DND-41 (cell line): Measurements from ENCODE around the gene ZNRF4.

Source experiments
- ATAC-seq: fragments of 200-7000 bp; cut with Tn5 transposase; 3 replicates; pipeline ENCODE4 v1.9.1; 2021; ENCODE audit warnings: low read depth; ENCODE audit not compliant: insufficient read depth
- DNase-seq: peaks from one replicate; pipeline ENCODE4 v3.0.0-alpha.2; 2020
- H2AFZ ChIP-seq: 2 replicates; pipeline ENCODE4 v1.6.0; 2012; ENCODE audit warnings: low read depth, low read length
- H3K27ac ChIP-seq: 2 replicates; pipeline ENCODE4 v1.5.1; 2012; ENCODE audit warnings: low read length, inconsistent platforms
- H3K27me3 ChIP-seq: fragments of 200-600 bp; sonication (generic); 2 replicates; pipeline ENCODE4 v1.6.0; 2012; ENCODE audit warnings: low read length, mild to moderate bottlenecking, inconsistent platforms; ENCODE audit not compliant: insufficient read depth, poor library complexity
- H3K36me3 ChIP-seq: 2 replicates; pipeline ENCODE4 v1.5.1; 2012; ENCODE audit warnings: low read length, inconsistent platforms; ENCODE audit not compliant: insufficient read depth
- H3K4me1 ChIP-seq: 2 replicates; pipeline ENCODE4 v1.5.1; 2012; ENCODE audit warnings: mild to moderate bottlenecking, low read length; ENCODE audit not compliant: insufficient read depth
- H3K4me2 ChIP-seq: 2 replicates; pipeline ENCODE4 v1.6.0; 2012; ENCODE audit warnings: mild to moderate bottlenecking, moderate library complexity, low read length, inconsistent platforms; ENCODE audit not compliant: insufficient read depth
- H3K4me3 ChIP-seq, 2 experiments: fragments of 200-600 bp in 1 of 2; shearing (Covaris generic) in 1 of 2; 2 replicates each; pipeline ENCODE4 v1.5.1; 2012 to 2016; ENCODE audit warnings: inconsistent platforms in 2 of 2, low read length in 2 of 2, mild to moderate bottlenecking in 2 of 2, low read depth in 1 of 2, moderate library complexity in 1 of 2
- H3K79me2 ChIP-seq: 2 replicates; pipeline ENCODE4 v1.6.0; 2012; ENCODE audit warnings: low read length, inconsistent platforms; ENCODE audit not compliant: insufficient read depth
- H3K9ac ChIP-seq: 2 replicates; pipeline ENCODE4 v1.6.0; 2012; ENCODE audit warnings: low read depth, mild to moderate bottlenecking, inconsistent platforms, low read length, moderate library complexity
- H3K9me3 ChIP-seq: 2 replicates; pipeline ENCODE4 v1.5.1; 2012; ENCODE audit warnings: low read length, moderate library complexity, mild to moderate bottlenecking, inconsistent platforms; ENCODE audit not compliant: insufficient read depth, severe bottlenecking
- H4K20me1 ChIP-seq: 2 replicates; pipeline ENCODE4 v1.6.0; 2012; ENCODE audit warnings: low read length; ENCODE audit not compliant: insufficient read depth
- EZH2 ChIP-seq: IDR thresholded peaks from 3 replicates; pipeline ENCODE4 v1.6.1; 2012; ENCODE audit warnings: borderline replicate concordance, low read depth, mild to moderate bottlenecking, moderate library complexity, low read length, inconsistent platforms; ENCODE audit not compliant: severe bottlenecking
- TF ChIP-seq, protein P1 (sequence below): IDR thresholded peaks from 2 replicates; pipeline ENCODE4 v1.5.1; 2012; ENCODE audit warnings: borderline replicate concordance, low read length, moderate library complexity, mild to moderate bottlenecking; ENCODE audit not compliant: poor library complexity, severe bottlenecking; ENCODE audit errors: extremely low read depth

The ZNRF4 gene

DNA sequence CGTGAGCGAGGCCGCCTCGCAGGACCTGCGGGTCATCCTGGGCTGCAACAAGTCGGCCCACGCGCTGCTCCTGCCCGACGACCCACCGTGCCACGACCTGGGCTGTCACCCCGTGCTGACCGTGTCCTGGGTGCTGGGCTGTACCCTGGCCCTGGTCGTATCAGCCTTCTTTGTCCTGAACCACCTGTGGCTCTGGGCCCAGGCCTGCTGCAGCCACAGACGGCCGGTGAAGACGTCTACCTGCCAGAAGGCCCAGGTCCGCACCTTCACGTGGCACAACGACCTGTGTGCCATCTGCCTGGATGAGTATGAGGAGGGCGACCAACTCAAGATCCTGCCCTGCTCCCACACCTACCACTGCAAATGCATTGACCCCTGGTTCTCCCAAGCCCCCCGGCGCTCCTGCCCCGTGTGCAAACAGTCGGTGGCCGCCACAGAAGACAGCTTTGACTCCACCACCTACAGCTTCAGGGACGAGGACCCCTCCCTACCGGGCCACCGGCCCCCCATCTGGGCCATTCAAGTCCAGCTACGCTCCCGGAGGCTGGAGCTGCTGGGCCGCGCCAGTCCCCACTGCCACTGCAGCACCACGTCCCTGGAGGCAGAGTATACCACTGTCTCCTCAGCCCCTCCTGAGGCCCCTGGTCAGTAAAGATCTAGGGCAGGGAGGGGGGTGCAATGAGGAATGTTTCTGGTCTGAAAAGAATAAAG lies 1.1 kb downstream of the ZNRF4 start:
- ATAC-seq = no peak
- Histone ChIP-seq H3K36me3 (no peaks in the 10 kb centered on the region), H3K4me1 (no peaks in the 10 kb centered on the region), H3K27ac (no peak overlapping the region), H3K9me3 (no peaks in the 10 kb centered on the region), H3K4me2 (no peak overlapping the region), H4K20me1 (no peaks in the 10 kb centered on the region; the same call in 1 of the 2 replicates), H3K79me2 (no peaks in the 10 kb centered on the region), H2AFZ (no peak overlapping the region), H3K27me3 (no peaks in the 10 kb centered on the region), H3K9ac (no peak overlapping the region), H3K4me3 (no peak overlapping the region)
- TF ChIP-seq, protein P1, sequence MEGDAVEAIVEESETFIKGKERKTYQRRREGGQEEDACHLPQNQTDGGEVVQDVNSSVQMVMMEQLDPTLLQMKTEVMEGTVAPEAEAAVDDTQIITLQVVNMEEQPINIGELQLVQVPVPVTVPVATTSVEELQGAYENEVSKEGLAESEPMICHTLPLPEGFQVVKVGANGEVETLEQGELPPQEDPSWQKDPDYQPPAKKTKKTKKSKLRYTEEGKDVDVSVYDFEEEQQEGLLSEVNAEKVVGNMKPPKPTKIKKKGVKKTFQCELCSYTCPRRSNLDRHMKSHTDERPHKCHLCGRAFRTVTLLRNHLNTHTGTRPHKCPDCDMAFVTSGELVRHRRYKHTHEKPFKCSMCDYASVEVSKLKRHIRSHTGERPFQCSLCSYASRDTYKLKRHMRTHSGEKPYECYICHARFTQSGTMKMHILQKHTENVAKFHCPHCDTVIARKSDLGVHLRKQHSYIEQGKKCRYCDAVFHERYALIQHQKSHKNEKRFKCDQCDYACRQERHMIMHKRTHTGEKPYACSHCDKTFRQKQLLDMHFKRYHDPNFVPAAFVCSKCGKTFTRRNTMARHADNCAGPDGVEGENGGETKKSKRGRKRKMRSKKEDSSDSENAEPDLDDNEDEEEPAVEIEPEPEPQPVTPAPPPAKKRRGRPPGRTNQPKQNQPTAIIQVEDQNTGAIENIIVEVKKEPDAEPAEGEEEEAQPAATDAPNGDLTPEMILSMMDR = no peak
- no peak for DNase-seq

DNA sequence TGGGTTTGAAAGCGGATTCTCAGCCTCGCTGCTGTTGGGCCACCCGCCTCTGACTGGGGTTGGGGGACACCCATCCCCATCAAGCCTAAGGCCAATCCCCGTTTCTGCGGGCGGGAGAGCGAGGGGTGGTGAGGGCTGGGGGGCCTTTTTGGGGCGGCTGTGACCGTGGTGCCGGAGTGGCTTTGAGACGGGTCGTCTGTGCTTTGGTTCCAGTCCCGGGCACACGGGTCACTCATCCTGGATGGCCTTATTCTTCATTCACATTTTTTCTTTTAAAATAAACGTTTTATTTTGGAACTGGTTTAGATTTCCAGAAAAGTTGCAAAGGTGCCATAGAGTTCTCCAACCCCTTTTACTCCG lies 1.6 kb downstream of the ZNRF4 start:
- no peaks in the 10 kb centered on the region for H3K4me1 ChIP-seq
- TF ChIP-seq EZH2 = no peak
- TF ChIP-seq, protein P1 = no peak
- no peak for DNase-seq
- no peaks in the 10 kb centered on the region for H3K27me3 ChIP-seq
- no peaks in the 10 kb centered on the region for H3K79me2 ChIP-seq
- no peaks in the 10 kb centered on the region for H3K9me3 ChIP-seq
- H4K20me1 ChIP-seq = no peaks in the 10 kb centered on the region; the same call in 1 of the 2 replicates
- no peak overlapping the region for H2AFZ ChIP-seq
- no peak overlapping the region for H3K4me2 ChIP-seq
- H3K36me3 ChIP-seq = no peaks in the 10 kb centered on the region
- H3K27ac ChIP-seq = no peak overlapping the region
- no peak for ATAC-seq
- H3K9ac ChIP-seq = no peak overlapping the region
- no peak overlapping the region for H3K4me3 ChIP-seq

DNA sequence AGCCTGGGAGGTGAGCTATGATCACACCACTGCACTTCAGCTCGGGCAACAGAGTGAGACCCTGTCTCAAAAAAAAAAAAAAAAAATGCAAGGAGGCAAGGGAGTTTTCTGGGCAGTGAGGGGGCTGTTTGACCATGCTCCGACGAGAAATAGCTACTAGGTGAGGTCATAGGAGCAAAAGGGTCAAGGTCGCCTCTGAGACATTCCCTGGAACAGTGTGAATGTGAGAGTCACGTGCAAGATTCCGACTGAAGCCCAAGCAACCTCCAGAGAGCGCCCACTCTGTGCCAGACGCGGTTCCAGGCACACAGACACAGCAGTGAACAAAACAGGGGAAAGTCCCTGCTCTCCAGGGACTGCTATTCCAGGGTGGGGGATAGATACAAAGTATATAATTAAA lies 2.5 kb downstream of the ZNRF4 start:
- H3K79me2 ChIP-seq = no peaks in the 10 kb centered on the region
- H3K9ac ChIP-seq = no peak overlapping the region
- no peak overlapping the region for H3K4me2 ChIP-seq
- H3K27me3 ChIP-seq = no peaks in the 10 kb centered on the region
- DNase-seq (no peak), ATAC-seq (no peak)
- no peak overlapping the region for H2AFZ ChIP-seq
- H3K4me1 ChIP-seq = no peaks in the 10 kb centered on the region
- no peak overlapping the region for H3K4me3 ChIP-seq
- H3K9me3 ChIP-seq = no peaks in the 10 kb centered on the region
- no peak for TF ChIP-seq EZH2
- TF ChIP-seq, protein P1 = no peak
- H3K27ac ChIP-seq = no peak overlapping the region
- H4K20me1 ChIP-seq = no peaks in the 10 kb centered on the region; the same call in 1 of the 2 replicates
- no peaks in the 10 kb centered on the region for H3K36me3 ChIP-seq
